DMS53 treated with DMSO at 0.1 percent for 48 hours (cell line): Measurements from ENCODE around the gene MRTFA.

Experiments used
- DNase-seq: peaks from one replicate; lab custom pipeline; 2025; ENCODE audit not compliant: unreplicated experiment; lab: John Stamatoyannopoulos, UW

Gene MRTFA

GRCh38 chr22:40364431-40364830, 272.1 kb downstream of the MRTFA start:
- no peak for DNase-seq

GRCh38 chr22:40363059-40363458, 273.5 kb downstream of the MRTFA start:
- no peak for DNase-seq

- DNase-seq = no peak
These were observed 275.4 kb downstream of the MRTFA start for GRCh38 chr22:40361100-40361499.
